Osteoblast (primary cell): ENCODE measurements around the gene HPS3. TPM values are rescaled to one million over a fixed set of nuclear protein-coding genes. Genes with fewer than 3 reads are reported as not detected.
A peak's percentile ranks its signal among the peaks of the same experiment; 100 is the strongest.
"Not testable (repeated sequence)": the region's sequence is repeated elsewhere in the genome, so short reads cannot be mapped to it uniquely, and the experiment has no call there.

Source experiments
- DNase-seq: peaks from one replicate; pipeline ENCODE4 v3.0.0; 2011; ENCODE audit warnings: low spot score, mixed read lengths; ENCODE audit not compliant: insufficient read length; ENCODE audit errors: missing footprints
- H2AFZ ChIP-seq: 2 replicates; pipeline ENCODE4 v1.6.0; 2011; ENCODE audit warnings: mild to moderate bottlenecking, low read length
- H3K27ac ChIP-seq: 2 replicates; pipeline ENCODE4 v1.5.1; 2011; ENCODE audit warnings: mild to moderate bottlenecking, low read depth, low read length, moderate library complexity
- H3K27me3 ChIP-seq: 2 replicates; pipeline ENCODE4 v1.6.0; 2012; ENCODE audit warnings: mild to moderate bottlenecking, control low read depth, inconsistent platforms, low read length, moderate library complexity; ENCODE audit not compliant: insufficient read depth
- H3K36me3 ChIP-seq: 2 replicates; pipeline ENCODE4 v1.5.1; 2011; ENCODE audit warnings: mild to moderate bottlenecking, low read length, control low read depth, moderate library complexity; ENCODE audit not compliant: insufficient read depth
- H3K4me1 ChIP-seq: 2 replicates; pipeline ENCODE4 v1.5.1; 2011; ENCODE audit warnings: mild to moderate bottlenecking, low read length, control low read depth, moderate library complexity; ENCODE audit not compliant: insufficient read depth
- H3K4me2 ChIP-seq: 2 replicates; pipeline ENCODE4 v1.6.0; 2011; ENCODE audit warnings: mild to moderate bottlenecking, low read length; ENCODE audit not compliant: insufficient read depth
- H3K4me3 ChIP-seq: fragments of 200-600 bp; sonication (generic); 3 replicates; pipeline ENCODE4 v1.5.1; 2012; ENCODE audit warnings: mild to moderate bottlenecking, low read length, inconsistent platforms; ENCODE audit not compliant: insufficient read depth
- H3K79me2 ChIP-seq: 2 replicates; pipeline ENCODE4 v1.6.0; 2012; ENCODE audit warnings: mild to moderate bottlenecking, low read length, control low read depth, inconsistent platforms; ENCODE audit not compliant: insufficient read depth
- H3K9me3 ChIP-seq: 2 replicates; pipeline ENCODE4 v1.5.1; 2011; ENCODE audit warnings: low read depth, low read length, control low read depth
- H4K20me1 ChIP-seq: 2 replicates; pipeline ENCODE4 v1.6.0; 2012; ENCODE audit warnings: mild to moderate bottlenecking, low read length, control low read depth; ENCODE audit not compliant: insufficient read depth
- CTCF ChIP-seq: IDR thresholded peaks from 2 replicates; pipeline ENCODE4 v1.5.1; 2011; ENCODE audit warnings: mild to moderate bottlenecking, low read depth, low read length, moderate library complexity; ENCODE audit errors: extremely low read depth
- total RNA-seq: library from RNA; depleted of rRNA; stranded (reverse); fragments of >200 nt; gene quantifications from 2 replicates; pipeline ENCODE4 v1.2.3, GENCODE V29; 2012

HPS3 gene
- total RNA-seq, 1 donor = 38.4 TPM

- no peak overlapping the region for H3K4me3 ChIP-seq
- no peaks in the 10 kb centered on the region for H3K79me2 ChIP-seq
- DNase-seq = no peak
- no peaks in the 10 kb centered on the region for H3K9me3 ChIP-seq
- no peaks in the 10 kb centered on the region for H4K20me1 ChIP-seq
- H3K4me1 ChIP-seq = no peaks in the 10 kb centered on the region
- H2AFZ ChIP-seq = no peak overlapping the region
- no peak overlapping the region for H3K27ac ChIP-seq
- no peak overlapping the region for H3K4me2 ChIP-seq
- TF ChIP-seq CTCF = no peak
- no peaks in the 10 kb centered on the region for H3K36me3 ChIP-seq
- no peaks in the 10 kb centered on the region for H3K27me3 ChIP-seq
These were observed 57.3 kb downstream of the HPS3 start for GRCh38 chr3:149186721-149187120.

GRCh38 chr3:149188494-149188893 is 59.1 kb downstream of the HPS3 start:
- Histone ChIP-seq H3K36me3 (no peaks in the 10 kb centered on the region), H4K20me1 (no peaks in the 10 kb centered on the region), H3K79me2 (no peaks in the 10 kb centered on the region), H3K9me3 (no peaks in the 10 kb centered on the region), H3K27ac (no peak overlapping the region), H3K4me3 (no peak overlapping the region), H2AFZ (no peak overlapping the region), H3K4me1 (no peaks in the 10 kb centered on the region), H3K4me2 (no peak overlapping the region), H3K27me3 (no peaks in the 10 kb centered on the region)
- no peak for TF ChIP-seq CTCF
- peak; percentile 47 for DNase-seq

- Histone ChIP-seq H3K36me3 (no peaks in the 10 kb centered on the region), H3K4me3 (no peak overlapping the region), H3K27me3 (no peaks in the 10 kb centered on the region), H3K4me1 (no peaks in the 10 kb centered on the region), H3K79me2 (no peaks in the 10 kb centered on the region), H3K9me3 (no peaks in the 10 kb centered on the region), H4K20me1 (no peaks in the 10 kb centered on the region), H2AFZ (no peak overlapping the region), H3K4me2 (no peak overlapping the region), H3K27ac (no peak overlapping the region)
- DNase-seq = no peak
- no peak for TF ChIP-seq CTCF
These were observed 65.8 kb downstream of the HPS3 start for GRCh38 chr3:149195221-149195620.

GRCh38 chr3:149196805-149197592 is 67.6 kb downstream of the HPS3 start:
- not testable (repeated sequence) for H3K9me3 ChIP-seq, DNase-seq, H2AFZ ChIP-seq, H3K79me2 ChIP-seq, H3K4me2 ChIP-seq, H3K27ac ChIP-seq, H3K4me3 ChIP-seq, H4K20me1 ChIP-seq, H3K27me3 ChIP-seq, H3K36me3 ChIP-seq, H3K4me1 ChIP-seq
